Bronchus fibroblast of lung (primary cell): Measurements from ENCODE around the gene CSNK1A1. TPM values are rescaled to one million over a fixed set of nuclear protein-coding genes. Genes with fewer than 3 reads are reported as not detected.

ENCODE experiments used
- total RNA-seq: library from RNA; depleted of rRNA; stranded (reverse); fragments of >200 nt; gene quantifications from 2 replicates; pipeline ENCODE4 v1.2.3, GENCODE V29; 2015

CSNK1A1 gene
- total RNA-seq = 192 and 204 TPM in 2 replicates

GRCh38 chr5:149551227-149552037 is at the start of gene CSNK1A1:
TSS of gene CSNK1A1 (minus strand) at chr5:149551439. CDS start at chr5:149550964, 475 bp downstream.

GRCh38 chr5:149581192-149581861 is 30.1 kb upstream of the CSNK1A1 start, which contains the start of gene ARHGEF37:
TSS of gene ARHGEF37 (plus strand) at chr5:149581498. CDS start at chr5:149597770, 16,272 bp downstream.

Other genes with a start within 250 kb of the CSNK1A1 start
- 10.9 and 12.6 TPM in 2 replicates for gene GRPEL2, start 205.9 kb downstream of the CSNK1A1 start, total RNA-seq
- 11.7 and 13.1 TPM in 2 replicates for gene PCYOX1L, start 193.4 kb downstream of the CSNK1A1 start, total RNA-seq
- not detected in 2 replicates for gene IL17B, start 172.1 kb downstream of the CSNK1A1 start, total RNA-seq
- gene ARHGEF37, start 30.1 kb upstream of the CSNK1A1 start, total RNA-seq = 0.34 and 0.45 TPM in 2 replicates
- gene PPARGC1B, start 178.9 kb upstream of the CSNK1A1 start, total RNA-seq = 0.17 and 0.89 TPM in 2 replicates